Measurements from ENCODE around the gene DOCK2.
"Not testable (repeated sequence)": the region's sequence is repeated elsewhere in the genome, so short reads cannot be mapped to it uniquely, and the experiment has no call there.

DNA sequence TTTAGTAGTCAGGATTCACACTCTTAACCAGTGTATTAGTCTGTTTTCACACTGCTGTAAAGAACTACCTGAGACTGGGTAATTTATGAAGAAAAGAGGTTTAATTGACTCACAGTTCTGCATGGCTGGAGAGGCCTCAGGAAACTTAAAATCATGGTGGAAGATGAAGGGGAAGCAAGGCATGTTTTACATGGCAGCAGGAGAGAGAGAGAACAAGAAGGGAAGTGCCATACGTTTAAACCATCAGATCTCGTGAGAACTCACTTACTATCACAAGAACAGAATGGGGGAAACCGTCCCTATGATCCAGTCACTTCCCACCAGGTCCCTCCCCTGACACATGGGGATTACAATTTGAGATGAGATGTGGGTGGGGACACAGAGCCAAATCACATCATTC is 25.4 kb downstream of the DOCK2 start:
- not testable (repeated sequence) for TF ChIP-seq RFX5 (IDR thresholded peaks at IDR 0.05); CEBPB (IDR thresholded peaks at IDR 0.05); MYC (IDR thresholded peaks at IDR 0.05; ENCODE audit: borderline replicate concordance, low read length); SMC3 (IDR thresholded peaks at IDR 0.05)
- TF ChIP-seq, protein P1, sequence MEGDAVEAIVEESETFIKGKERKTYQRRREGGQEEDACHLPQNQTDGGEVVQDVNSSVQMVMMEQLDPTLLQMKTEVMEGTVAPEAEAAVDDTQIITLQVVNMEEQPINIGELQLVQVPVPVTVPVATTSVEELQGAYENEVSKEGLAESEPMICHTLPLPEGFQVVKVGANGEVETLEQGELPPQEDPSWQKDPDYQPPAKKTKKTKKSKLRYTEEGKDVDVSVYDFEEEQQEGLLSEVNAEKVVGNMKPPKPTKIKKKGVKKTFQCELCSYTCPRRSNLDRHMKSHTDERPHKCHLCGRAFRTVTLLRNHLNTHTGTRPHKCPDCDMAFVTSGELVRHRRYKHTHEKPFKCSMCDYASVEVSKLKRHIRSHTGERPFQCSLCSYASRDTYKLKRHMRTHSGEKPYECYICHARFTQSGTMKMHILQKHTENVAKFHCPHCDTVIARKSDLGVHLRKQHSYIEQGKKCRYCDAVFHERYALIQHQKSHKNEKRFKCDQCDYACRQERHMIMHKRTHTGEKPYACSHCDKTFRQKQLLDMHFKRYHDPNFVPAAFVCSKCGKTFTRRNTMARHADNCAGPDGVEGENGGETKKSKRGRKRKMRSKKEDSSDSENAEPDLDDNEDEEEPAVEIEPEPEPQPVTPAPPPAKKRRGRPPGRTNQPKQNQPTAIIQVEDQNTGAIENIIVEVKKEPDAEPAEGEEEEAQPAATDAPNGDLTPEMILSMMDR (IDR thresholded peaks at IDR 0.05): not testable (repeated sequence)
- TF ChIP-seq, protein P2, sequence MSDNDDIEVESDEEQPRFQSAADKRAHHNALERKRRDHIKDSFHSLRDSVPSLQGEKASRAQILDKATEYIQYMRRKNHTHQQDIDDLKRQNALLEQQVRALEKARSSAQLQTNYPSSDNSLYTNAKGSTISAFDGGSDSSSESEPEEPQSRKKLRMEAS (IDR thresholded peaks at IDR 0.05): not testable (repeated sequence)

Measured in A549 (cell line).